Heart left ventricle (tissue), 16 donors: ENCODE measurements around the gene MIGA1. TPM values are rescaled to one million over a fixed set of nuclear protein-coding genes. Genes with fewer than 3 reads are reported as not detected.
"Not testable (repeated sequence)": the region's sequence is repeated elsewhere in the genome, so short reads cannot be mapped to it uniquely, and the experiment has no call there.

ENCODE experiments used
- ATAC-seq, 4 donors: fragments of 200-7000 bp; cut with Tn5 transposase; one replicate each; pipeline ENCODE4 v1.9.1; 2020 to 2022; ENCODE audit warnings: moderate library complexity in 4 of 4, mild to moderate bottlenecking in 3 of 4, moderate number of reproducible peaks in 1 of 4
- DNase-seq, 5 donors: peaks; one replicate each; pipeline ENCODE4 v3.0.0-alpha.2; 2020
- H3K27ac ChIP-seq, 12 donors: fragments of 200-600 bp; sonication (generic) in 4 of 12; one replicate each; pipeline versions ENCODE4 v1.5.0 to v1.8.0; 2016 to 2022; ENCODE audit warnings: mild to moderate bottlenecking in 2 of 12
- H3K27me3 ChIP-seq, 9 donors: fragments of 200-600 bp; sonication (generic) in 2 of 9; one replicate each; pipeline versions ENCODE4 v1.5.1 to v1.8.0; 2016 to 2022; ENCODE audit warnings: mild to moderate bottlenecking in 3 of 9
- H3K36me3 ChIP-seq, 9 donors: fragments of 200-600 bp; sonication (generic) in 2 of 9; one replicate each; pipeline versions ENCODE4 v1.5.0 to v1.8.0; 2018 to 2022; ENCODE audit warnings: mild to moderate bottlenecking in 2 of 9
- H3K4me1 ChIP-seq, 12 donors: fragments of 200-600 bp; sonication (generic) in 4 of 12; one replicate each; pipeline versions ENCODE4 v1.5.0 to v1.8.0; 2016 to 2022; ENCODE audit warnings: mild to moderate bottlenecking in 3 of 12
- H3K4me3 ChIP-seq, 12 donors: fragments of 200-600 bp; sonication (generic) in 4 of 12; one replicate each; pipeline versions ENCODE4 v1.5.0 to v1.8.0; 2017 to 2022; ENCODE audit warnings: mild to moderate bottlenecking in 9 of 12, moderate library complexity in 4 of 12
- H3K9me3 ChIP-seq, 12 donors: fragments of 200-600 bp; sonication (generic) in 4 of 12; one replicate each; pipeline versions ENCODE4 v1.5.0 to v1.8.0; 2016 to 2022; ENCODE audit warnings: mild to moderate bottlenecking in 1 of 12
- POLR2A ChIP-seq, 2 donors: fragments of 450-650 bp; IDR thresholded peaks; one replicate each; pipeline ENCODE4 v1.6.1; 2017; ENCODE audit warnings: antibody characterized with exemption in 2 of 2, mild to moderate bottlenecking in 2 of 2, moderate library complexity in 2 of 2
- WGBS, 4 donors: extraction: QIAGEN DNeasy Blood & Tissue Kit in 2 of 4; methylation state at CpG; one replicate each; pipeline versions ENCODE4 v1.1.5 to v1.1.7; 2013 to 2018; 5-methylcytosine and 5-hydroxymethylcytosine counted together
- intact Hi-C, 10 donors: fragments of 100-400 bp; cut with DNase I; formaldehyde crosslinking; loops; one replicate each; pipeline versions ENCODE4 v1.11.1 to v1.14.2; 2022
- polyA plus RNA-seq, 2 donors: library from polyadenylated mRNA; stranded (reverse); fragments of 200-250 nt; gene quantifications; one replicate each; pipeline ENCODE4 v1.2.3, GENCODE V29; 2013
- total RNA-seq, 9 donors: library from RNA; depleted of rRNA in 2 of 9; stranded (reverse); fragments of >200 nt in 2 of 9; fragmentation: NEBNext Ultra II Directional in 3 of 9; extraction: Animal tissue kit (Norgen Biotek cat#: 25700) in 3 of 9; gene quantifications; one replicate each; pipeline versions ENCODE4 v1.1.0 to v1.2.4, GENCODE V29; 2016 to 2023
- TF ChIP-seq, protein P1 (sequence below), 12 donors: fragments of 200-600 bp; sonication (generic) in 4 of 12; IDR thresholded peaks; one replicate each; pipeline versions ENCODE4 v1.5.0 to v1.8.0; 2018 to 2022; ENCODE audit warnings: antibody characterized with exemption in 12 of 12, mild to moderate bottlenecking in 5 of 12
- donor health status: ischemic (EF 13 %, LVEDD 7.1; RV severe dilation, severe dysfunction).
- donor health status: healthy with polysubstance abuse.
- donor health status: DM: no; HTN: yes; CAD: no.
- donor health status: DM: no; HTN: no; CAD: no.
- donor health status: ischemic (EF 25% LVEDD 6.9; RV normal size, moderate dysfunction).
- donor health status: ischemic (EF 25% LVEDD 5.7; RV mildly dilated, moderate dysfunction).
- donor health status: healthy.
- donor health status: DM: yes; HTN: yes; CAD: no.
- donor health status: ischemic (EF 35%, LVEDD 5.7; RV mildly dilated, moderate dysfunction).
- donor health status: nonischemic (EF 11% LVEDD 7.7; RV severe dilation, severe dysfunction).
- donor health status: DM: yes; HTN: yes; CAD: no.
- donor health status: PGD.
- donor health status: ischemic (EF 29% LVEDD 5.4; RV normal size, mild dysfunction).
- donor health status: nonischemic (EF 23%, LVEDD 6.1; RV moderate dilation, normal function).

The MIGA1 gene
- total and polyA plus RNA-seq, 11 donors = 2.6 to 14.1 (median 9.7) TPM

GRCh38 chr1:77768006-77768405, 11.4 kb upstream of the MIGA1 start:
- Histone ChIP-seq H3K4me3 (no peak overlapping the region), H3K4me1 (no peaks in the 10 kb centered on the region), H3K9me3 (no peaks in the 10 kb centered on the region), H3K36me3 (no peaks in the 10 kb centered on the region), H3K27me3 (no peaks in the 10 kb centered on the region), H3K27ac (no peak overlapping the region)
- DNase-seq (no peak), ATAC-seq (no peak)
- intact Hi-C loops = no loop called here
- WGBS, 4 donors = 71 to 94% (median 92%) methylated on average over 4 of the region's 4 CpGs
- TF ChIP-seq, protein P1, sequence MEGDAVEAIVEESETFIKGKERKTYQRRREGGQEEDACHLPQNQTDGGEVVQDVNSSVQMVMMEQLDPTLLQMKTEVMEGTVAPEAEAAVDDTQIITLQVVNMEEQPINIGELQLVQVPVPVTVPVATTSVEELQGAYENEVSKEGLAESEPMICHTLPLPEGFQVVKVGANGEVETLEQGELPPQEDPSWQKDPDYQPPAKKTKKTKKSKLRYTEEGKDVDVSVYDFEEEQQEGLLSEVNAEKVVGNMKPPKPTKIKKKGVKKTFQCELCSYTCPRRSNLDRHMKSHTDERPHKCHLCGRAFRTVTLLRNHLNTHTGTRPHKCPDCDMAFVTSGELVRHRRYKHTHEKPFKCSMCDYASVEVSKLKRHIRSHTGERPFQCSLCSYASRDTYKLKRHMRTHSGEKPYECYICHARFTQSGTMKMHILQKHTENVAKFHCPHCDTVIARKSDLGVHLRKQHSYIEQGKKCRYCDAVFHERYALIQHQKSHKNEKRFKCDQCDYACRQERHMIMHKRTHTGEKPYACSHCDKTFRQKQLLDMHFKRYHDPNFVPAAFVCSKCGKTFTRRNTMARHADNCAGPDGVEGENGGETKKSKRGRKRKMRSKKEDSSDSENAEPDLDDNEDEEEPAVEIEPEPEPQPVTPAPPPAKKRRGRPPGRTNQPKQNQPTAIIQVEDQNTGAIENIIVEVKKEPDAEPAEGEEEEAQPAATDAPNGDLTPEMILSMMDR (IDR thresholded peaks at IDR 0.05) = no peak
- no peak for TF ChIP-seq POLR2A (IDR thresholded peaks at IDR 0.05)

DNA sequence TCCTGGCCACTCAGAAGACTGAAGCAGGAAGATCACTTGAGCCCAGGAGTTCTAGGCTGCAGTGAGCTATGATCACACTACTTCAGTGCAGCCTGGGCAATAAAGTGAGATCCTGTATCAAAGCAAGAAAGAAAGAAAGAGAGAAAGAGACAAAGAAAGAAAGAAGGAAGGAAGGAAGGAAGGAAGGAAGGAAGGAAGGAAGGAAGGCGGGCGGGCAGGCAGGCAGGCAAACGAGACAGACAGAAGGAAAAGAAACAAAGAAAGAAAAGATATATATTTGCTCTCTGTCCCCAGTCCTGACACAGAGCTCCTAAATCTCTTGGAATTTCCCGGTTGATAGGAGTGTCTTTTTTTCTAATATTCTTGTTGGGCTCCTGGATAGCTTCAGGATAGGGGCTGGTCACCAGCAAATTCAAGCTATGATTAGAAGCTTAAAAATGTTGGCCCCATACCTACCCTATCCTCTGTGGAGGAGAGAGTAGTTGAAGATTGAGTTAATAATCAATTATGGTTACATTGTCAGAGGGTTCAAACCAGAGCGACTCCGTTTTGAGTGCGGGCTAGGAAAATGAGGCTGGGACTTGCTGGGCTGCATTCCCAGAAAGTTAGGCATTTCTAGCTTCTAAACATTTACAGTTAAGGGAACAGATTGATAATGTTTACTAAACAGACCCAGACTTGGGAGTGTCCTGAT, 3.3 kb upstream of the MIGA1 start:
- DNase-seq = no peak
- TF ChIP-seq, protein P1 (IDR thresholded peaks at IDR 0.05) = no peak
- TF ChIP-seq POLR2A (IDR thresholded peaks at IDR 0.05) = no peak
- Histone ChIP-seq H3K27me3 (no peaks in the 10 kb centered on the region), H3K4me1 (peaks cover 0 to 17% (median 10%) of the 10 kb centered on the region in 12 donors), H3K36me3 (no peaks in the 10 kb centered on the region), H3K9me3 (no peaks in the 10 kb centered on the region), H3K27ac (no peak overlapping the region), H3K4me3 (no peak overlapping the region)
- intact Hi-C loops = no loop called here
- 71 to 78% (median 73%) methylated on average over 7 of the region's 7 CpGs for WGBS, 4 donors
- ATAC-seq = no peak

GRCh38 chr1:77781683-77782082, 2.2 kb downstream of the MIGA1 start:
- no peak overlapping the region for H3K4me3 ChIP-seq
- peaks cover 0 to 9% (median 0%) of the 10 kb centered on the region in 12 donors for H3K9me3 ChIP-seq
- intact Hi-C loops = no loop called here
- WGBS, 4 donors = 88 to 100% (median 93%) methylated on average over 1 of the region's 1 CpG
- TF ChIP-seq, protein P1 (IDR thresholded peaks at IDR 0.05) = no peak
- TF ChIP-seq POLR2A (IDR thresholded peaks at IDR 0.05) = no peak
- H3K27me3 ChIP-seq = no peaks in the 10 kb centered on the region
- H3K27ac ChIP-seq = no peak overlapping the region
- peaks cover 0 to 37% (median 32%) of the 10 kb centered on the region in 9 donors for H3K36me3 ChIP-seq
- ATAC-seq (no peak), DNase-seq (no peak)
- H3K4me1 ChIP-seq = peaks cover 0 to 21% (median 12%) of the 10 kb centered on the region in 12 donors

GRCh38 chr1:77783141-77783540, 3.7 kb downstream of the MIGA1 start:
- no peak overlapping the region for H3K4me3 ChIP-seq
- H3K27me3 ChIP-seq = no peaks in the 10 kb centered on the region
- no peak for ATAC-seq
- no peak for TF ChIP-seq POLR2A (IDR thresholded peaks at IDR 0.05)
- TF ChIP-seq, protein P1 (IDR thresholded peaks at IDR 0.05) = no peak
- H3K36me3 ChIP-seq = peaks cover 0 to 49% (median 44%) of the 10 kb centered on the region in 9 donors
- peaks cover 0 to 9% (median 0%) of the 10 kb centered on the region in 12 donors for H3K9me3 ChIP-seq
- H3K27ac ChIP-seq = no peak overlapping the region
- no peak for DNase-seq
- WGBS, 4 donors = 91 to 96% (median 95%) methylated on average over 2 of the region's 2 CpGs
- intact Hi-C loops = no loop called here
- peaks cover 0 to 21% (median 12%) of the 10 kb centered on the region in 12 donors for H3K4me1 ChIP-seq

DNA sequence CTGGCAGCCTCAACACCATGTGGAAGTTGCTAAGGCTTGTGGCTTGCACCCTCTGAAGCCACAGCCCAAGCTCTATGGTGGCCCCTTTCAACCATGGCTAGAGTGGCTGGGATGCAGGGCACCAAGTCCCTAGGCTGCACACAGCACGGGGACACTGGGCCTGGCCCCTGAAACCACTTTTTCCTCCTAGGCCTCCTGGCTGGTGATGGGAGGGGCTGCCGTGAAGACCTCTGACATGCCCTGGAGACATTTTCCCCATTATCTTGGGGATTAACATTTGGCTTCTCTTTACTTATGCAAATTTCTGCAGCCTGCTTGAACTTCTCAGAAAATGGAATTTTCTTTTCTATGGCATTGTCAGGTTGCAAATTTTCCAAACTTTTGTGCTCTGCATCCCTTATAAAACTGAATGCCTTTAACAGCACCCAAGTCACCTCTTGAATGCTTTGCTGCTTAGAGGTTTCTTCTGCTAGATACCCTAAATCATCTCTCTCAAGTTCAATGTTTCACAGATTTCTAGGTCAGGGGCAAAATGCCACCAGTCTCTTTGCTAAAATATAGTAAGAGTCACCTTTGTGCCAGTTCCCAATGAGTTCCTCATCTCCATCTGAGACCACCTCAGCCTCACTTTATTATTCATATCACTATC, 6.8 kb downstream of the MIGA1 start:
- H3K4me3 ChIP-seq, ATAC-seq, H3K4me1 ChIP-seq, H3K27ac ChIP-seq, DNase-seq, H3K27me3 ChIP-seq, intact Hi-C loops: not testable (repeated sequence)
- H3K36me3 ChIP-seq = peaks cover 0 to 79% (median 65%) of the 10 kb centered on the region in 9 donors
- peaks cover 0 to 15% (median 0%) of the 10 kb centered on the region in 12 donors for H3K9me3 ChIP-seq
- 72 to 100% (median 99%) methylated on average over 2 of the region's 2 CpGs for WGBS, 4 donors
